ENCODE results near the gene DOP1B. TPM values are rescaled to one million over a fixed set of nuclear protein-coding genes. Genes with fewer than 3 reads are reported as not detected.

Gene DOP1B
- total RNA-seq, 1 experiment from 2014 or later = 8.7 TPM

- Histone ChIP-seq H2BK15ac (ENCODE audit: low read depth, low read length) (no peak overlapping the region), H3K4me2 (ENCODE audit: insufficient read depth, insufficient read length, low read length) (no peak overlapping the region), H2AK5ac (ENCODE audit: insufficient read length, low read length) (no peak overlapping the region), H3K56ac (ENCODE audit: insufficient read length, low read depth, low read length) (no peak overlapping the region), H3K27ac (ENCODE audit: insufficient read length, low read depth, low read length) (no peak overlapping the region), H3K27me3 (ENCODE audit: insufficient read depth, low read length) (no peaks in the 10 kb centered on the region), H2AFZ (ENCODE audit: low read length) (no peak overlapping the region), H3K79me2 (ENCODE audit: insufficient read depth, low read length) (no peaks in the 10 kb centered on the region), H3T11ph (ENCODE audit: low read length) (no peak overlapping the region), H3K79me1 (ENCODE audit: insufficient read depth, low read depth, low read length, poor library complexity, severe bottlenecking) (no peaks in the 10 kb centered on the region), H3K23me2 (ENCODE audit: insufficient read length, low read depth, low read length, poor library complexity, severe bottlenecking) (peaks cover 2% of the 10 kb centered on the region), H3K14ac (ENCODE audit: insufficient read depth, low read length) (no peak overlapping the region), H2BK120ac (ENCODE audit: low read depth, low read length, poor library complexity, severe bottlenecking) (no peak overlapping the region), H3K18ac (ENCODE audit: insufficient read length, low read depth, low read length) (no peak overlapping the region), H4K20me1 (ENCODE audit: control insufficient read depth, insufficient read depth, insufficient read length) (no peaks in the 10 kb centered on the region), H3K4me1 (ENCODE audit: insufficient read depth, low read length) (no peaks in the 10 kb centered on the region), H3K4ac (ENCODE audit: low read depth, low read length) (no peak overlapping the region), H3K23ac (ENCODE audit: insufficient read length, low read depth, low read length) (no peak overlapping the region), H3K9me3 (ENCODE audit: control insufficient read depth, low read depth, low read length) (no peaks in the 10 kb centered on the region), H2BK12ac (ENCODE audit: insufficient read length, low read depth, low read length) (no peak overlapping the region), H4K8ac (replicated peaks; ENCODE audit: insufficient read length, low read depth, low read length) (no peak overlapping the region), H2BK5ac (ENCODE audit: insufficient read length, low read length) (no peak overlapping the region), H4K91ac (ENCODE audit: insufficient read length, low read depth, low read length) (no peak overlapping the region), H3K9ac (ENCODE audit: extremely low read depth, insufficient read length, low read length) (no peak overlapping the region), H2BK20ac (ENCODE audit: low read depth, low read length, poor library complexity, severe bottlenecking) (no peak overlapping the region), H4K5ac (ENCODE audit: insufficient read length, low read depth, low read length) (no peak overlapping the region)
- TF ChIP-seq, protein P1, sequence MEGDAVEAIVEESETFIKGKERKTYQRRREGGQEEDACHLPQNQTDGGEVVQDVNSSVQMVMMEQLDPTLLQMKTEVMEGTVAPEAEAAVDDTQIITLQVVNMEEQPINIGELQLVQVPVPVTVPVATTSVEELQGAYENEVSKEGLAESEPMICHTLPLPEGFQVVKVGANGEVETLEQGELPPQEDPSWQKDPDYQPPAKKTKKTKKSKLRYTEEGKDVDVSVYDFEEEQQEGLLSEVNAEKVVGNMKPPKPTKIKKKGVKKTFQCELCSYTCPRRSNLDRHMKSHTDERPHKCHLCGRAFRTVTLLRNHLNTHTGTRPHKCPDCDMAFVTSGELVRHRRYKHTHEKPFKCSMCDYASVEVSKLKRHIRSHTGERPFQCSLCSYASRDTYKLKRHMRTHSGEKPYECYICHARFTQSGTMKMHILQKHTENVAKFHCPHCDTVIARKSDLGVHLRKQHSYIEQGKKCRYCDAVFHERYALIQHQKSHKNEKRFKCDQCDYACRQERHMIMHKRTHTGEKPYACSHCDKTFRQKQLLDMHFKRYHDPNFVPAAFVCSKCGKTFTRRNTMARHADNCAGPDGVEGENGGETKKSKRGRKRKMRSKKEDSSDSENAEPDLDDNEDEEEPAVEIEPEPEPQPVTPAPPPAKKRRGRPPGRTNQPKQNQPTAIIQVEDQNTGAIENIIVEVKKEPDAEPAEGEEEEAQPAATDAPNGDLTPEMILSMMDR (conservative IDR thresholded peaks at IDR 0.05) = no peak
- Mint-ChIP-seq H3K4me1 (no peaks in the 10 kb centered on the region), H3K27me3 (ENCODE audit: low read depth) (no peaks in the 10 kb centered on the region), H3K27ac (no peak overlapping the region), H3K36me3 (ENCODE audit: insufficient read depth in 1 of 3, low read depth in 3 of 3) (peaks cover 0 to 3% (median 2%) of the 10 kb centered on the region in 3 experiments; a peak in 4 of 7 replicates), H3K4me3 (no peak overlapping the region), H3K9me3 (no peaks in the 10 kb centered on the region)
- WGBS (ENCODE audit: extremely low coverage, insufficient read length, low lambda C conversion rate) = no CpG with 5 or more reads among the region's 6 CpGs
- no peak for DNase-seq
These were observed 18.2 kb downstream of the DOP1B start for GRCh38 chr21:36174780-36175179.
